ENCODE measurements around the gene NUDT6.

NUDT6 gene

DNA sequence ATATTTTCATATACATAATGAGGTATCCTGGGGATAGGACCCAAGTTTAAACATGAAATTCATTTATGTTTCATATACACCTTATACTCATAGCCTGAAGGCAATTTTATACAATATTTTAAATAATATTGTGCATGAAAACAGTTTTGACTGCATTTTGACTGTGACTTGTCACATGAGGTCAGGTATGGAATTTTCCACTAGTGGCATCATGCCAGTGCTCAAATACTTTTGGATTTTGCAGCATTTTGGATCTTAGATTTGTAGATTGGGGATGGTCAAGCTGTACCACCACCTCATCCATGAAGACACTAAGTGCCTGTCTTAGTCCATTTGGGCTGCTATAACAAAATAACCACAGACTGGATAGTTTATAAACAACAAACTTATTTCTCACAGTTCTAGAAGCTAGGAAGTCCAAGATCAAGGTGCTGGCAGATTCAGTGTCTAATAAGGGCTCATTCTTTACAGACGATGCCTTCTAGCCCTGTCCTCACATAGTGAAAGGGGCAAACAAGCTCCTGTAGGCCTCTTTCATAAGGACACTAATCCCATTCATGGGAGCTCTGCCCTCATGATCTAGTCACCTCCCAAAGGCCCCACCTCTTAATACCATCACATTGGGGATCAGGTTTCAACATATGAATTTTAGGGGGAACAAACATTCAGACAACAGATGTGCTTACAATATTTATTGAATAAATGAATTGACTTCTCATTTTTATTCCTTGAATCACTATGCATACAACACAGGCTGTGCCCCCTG, 9.4 kb downstream of the NUDT6 start:
- ATAC-seq: no peak
- no peak for TF ChIP-seq ZC3H10 (CRISPR knock-in tag; IDR thresholded peaks at IDR 0.05)
- TF ChIP-seq, protein P1, sequence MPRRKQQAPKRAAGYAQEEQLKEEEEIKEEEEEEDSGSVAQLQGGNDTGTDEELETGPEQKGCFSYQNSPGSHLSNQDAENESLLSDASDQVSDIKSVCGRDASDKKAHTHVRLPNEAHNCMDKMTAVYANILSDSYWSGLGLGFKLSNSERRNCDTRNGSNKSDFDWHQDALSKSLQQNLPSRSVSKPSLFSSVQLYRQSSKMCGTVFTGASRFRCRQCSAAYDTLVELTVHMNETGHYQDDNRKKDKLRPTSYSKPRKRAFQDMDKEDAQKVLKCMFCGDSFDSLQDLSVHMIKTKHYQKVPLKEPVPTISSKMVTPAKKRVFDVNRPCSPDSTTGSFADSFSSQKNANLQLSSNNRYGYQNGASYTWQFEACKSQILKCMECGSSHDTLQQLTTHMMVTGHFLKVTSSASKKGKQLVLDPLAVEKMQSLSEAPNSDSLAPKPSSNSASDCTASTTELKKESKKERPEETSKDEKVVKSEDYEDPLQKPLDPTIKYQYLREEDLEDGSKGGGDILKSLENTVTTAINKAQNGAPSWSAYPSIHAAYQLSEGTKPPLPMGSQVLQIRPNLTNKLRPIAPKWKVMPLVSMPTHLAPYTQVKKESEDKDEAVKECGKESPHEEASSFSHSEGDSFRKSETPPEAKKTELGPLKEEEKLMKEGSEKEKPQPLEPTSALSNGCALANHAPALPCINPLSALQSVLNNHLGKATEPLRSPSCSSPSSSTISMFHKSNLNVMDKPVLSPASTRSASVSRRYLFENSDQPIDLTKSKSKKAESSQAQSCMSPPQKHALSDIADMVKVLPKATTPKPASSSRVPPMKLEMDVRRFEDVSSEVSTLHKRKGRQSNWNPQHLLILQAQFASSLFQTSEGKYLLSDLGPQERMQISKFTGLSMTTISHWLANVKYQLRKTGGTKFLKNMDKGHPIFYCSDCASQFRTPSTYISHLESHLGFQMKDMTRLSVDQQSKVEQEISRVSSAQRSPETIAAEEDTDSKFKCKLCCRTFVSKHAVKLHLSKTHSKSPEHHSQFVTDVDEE (CRISPR knock-in tag; IDR thresholded peaks at IDR 0.05): no peak
- TF ChIP-seq ESRRG (CRISPR knock-in tag; IDR thresholded peaks at IDR 0.05): no peak
- TF ChIP-seq ZNF70 (CRISPR knock-in tag; IDR thresholded peaks at IDR 0.05): no peak
- no peak for TF ChIP-seq PPARA (CRISPR knock-in tag; IDR thresholded peaks at IDR 0.05; ENCODE audit: borderline replicate concordance)
- TF ChIP-seq, protein P2, sequence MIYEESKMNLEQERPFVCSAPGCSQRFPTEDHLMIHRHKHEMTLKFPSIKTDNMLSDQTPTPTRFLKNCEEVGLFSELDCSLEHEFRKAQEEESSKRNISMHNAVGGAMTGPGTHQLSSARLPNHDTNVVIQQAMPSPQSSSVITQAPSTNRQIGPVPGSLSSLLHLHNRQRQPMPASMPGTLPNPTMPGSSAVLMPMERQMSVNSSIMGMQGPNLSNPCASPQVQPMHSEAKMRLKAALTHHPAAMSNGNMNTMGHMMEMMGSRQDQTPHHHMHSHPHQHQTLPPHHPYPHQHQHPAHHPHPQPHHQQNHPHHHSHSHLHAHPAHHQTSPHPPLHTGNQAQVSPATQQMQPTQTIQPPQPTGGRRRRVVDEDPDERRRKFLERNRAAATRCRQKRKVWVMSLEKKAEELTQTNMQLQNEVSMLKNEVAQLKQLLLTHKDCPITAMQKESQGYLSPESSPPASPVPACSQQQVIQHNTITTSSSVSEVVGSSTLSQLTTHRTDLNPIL (CRISPR knock-in tag; IDR thresholded peaks at IDR 0.05; ENCODE audit: low read depth): no peak
- TF ChIP-seq, protein P3, sequence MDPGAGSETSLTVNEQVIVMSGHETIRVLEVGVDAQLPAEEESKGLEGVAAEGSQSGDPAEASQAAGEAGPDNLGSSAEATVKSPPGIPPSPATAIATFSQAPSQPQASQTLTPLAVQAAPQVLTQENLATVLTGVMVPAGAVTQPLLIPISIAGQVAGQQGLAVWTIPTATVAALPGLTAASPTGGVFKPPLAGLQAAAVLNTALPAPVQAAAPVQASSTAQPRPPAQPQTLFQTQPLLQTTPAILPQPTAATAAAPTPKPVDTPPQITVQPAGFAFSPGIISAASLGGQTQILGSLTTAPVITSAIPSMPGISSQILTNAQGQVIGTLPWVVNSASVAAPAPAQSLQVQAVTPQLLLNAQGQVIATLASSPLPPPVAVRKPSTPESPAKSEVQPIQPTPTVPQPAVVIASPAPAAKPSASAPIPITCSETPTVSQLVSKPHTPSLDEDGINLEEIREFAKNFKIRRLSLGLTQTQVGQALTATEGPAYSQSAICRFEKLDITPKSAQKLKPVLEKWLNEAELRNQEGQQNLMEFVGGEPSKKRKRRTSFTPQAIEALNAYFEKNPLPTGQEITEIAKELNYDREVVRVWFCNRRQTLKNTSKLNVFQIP (CRISPR knock-in tag; IDR thresholded peaks at IDR 0.05; ENCODE audit: borderline replicate concordance, low read depth): no peak
- TF ChIP-seq, protein P4, sequence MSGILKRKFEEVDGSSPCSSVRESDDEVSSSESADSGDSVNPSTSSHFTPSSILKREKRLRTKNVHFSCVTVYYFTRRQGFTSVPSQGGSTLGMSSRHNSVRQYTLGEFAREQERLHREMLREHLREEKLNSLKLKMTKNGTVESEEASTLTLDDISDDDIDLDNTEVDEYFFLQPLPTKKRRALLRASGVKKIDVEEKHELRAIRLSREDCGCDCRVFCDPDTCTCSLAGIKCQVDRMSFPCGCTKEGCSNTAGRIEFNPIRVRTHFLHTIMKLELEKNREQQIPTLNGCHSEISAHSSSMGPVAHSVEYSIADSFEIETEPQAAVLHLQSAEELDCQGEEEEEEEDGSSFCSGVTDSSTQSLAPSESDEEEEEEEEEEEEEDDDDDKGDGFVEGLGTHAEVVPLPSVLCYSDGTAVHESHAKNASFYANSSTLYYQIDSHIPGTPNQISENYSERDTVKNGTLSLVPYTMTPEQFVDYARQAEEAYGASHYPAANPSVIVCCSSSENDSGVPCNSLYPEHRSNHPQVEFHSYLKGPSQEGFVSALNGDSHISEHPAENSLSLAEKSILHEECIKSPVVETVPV (CRISPR knock-in tag; IDR thresholded peaks at IDR 0.05): no peak
- TF ChIP-seq SNAI2 (CRISPR knock-in tag; IDR thresholded peaks at IDR 0.05): no peak

DNA sequence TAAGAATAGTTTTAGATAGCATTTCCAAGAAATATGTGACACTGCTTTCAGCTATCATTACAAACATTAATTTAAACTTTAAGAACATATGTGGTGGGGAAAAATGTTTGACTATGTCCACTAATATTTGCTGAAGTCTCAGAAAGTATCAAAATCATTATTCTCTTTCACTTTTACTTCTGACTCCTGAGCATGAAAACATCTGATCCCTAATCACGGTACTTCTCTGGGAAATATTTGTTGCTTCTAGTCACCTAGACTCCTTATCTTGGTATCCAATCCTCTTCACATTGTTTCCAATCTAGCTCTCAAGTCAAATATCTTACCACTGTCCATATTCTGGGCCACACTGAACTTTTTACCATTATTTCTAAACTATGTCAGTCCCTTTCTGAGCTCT, 10.8 kb downstream of the NUDT6 start:
- ATAC-seq: no peak
- no peak for TF ChIP-seq ZFP30 (CRISPR knock-in tag; IDR thresholded peaks at IDR 0.05)
- no peak for TF ChIP-seq OSR1 (CRISPR knock-in tag; IDR thresholded peaks at IDR 0.05)
- TF ChIP-seq, protein P2 (CRISPR knock-in tag; IDR thresholded peaks at IDR 0.05; ENCODE audit: low read depth): no peak
- TF ChIP-seq, protein P3 (CRISPR knock-in tag; IDR thresholded peaks at IDR 0.05; ENCODE audit: borderline replicate concordance, low read depth): no peak
- no peak for TF ChIP-seq TCF4 (CRISPR knock-in tag; IDR thresholded peaks at IDR 0.05; ENCODE audit: borderline replicate concordance)

DNA sequence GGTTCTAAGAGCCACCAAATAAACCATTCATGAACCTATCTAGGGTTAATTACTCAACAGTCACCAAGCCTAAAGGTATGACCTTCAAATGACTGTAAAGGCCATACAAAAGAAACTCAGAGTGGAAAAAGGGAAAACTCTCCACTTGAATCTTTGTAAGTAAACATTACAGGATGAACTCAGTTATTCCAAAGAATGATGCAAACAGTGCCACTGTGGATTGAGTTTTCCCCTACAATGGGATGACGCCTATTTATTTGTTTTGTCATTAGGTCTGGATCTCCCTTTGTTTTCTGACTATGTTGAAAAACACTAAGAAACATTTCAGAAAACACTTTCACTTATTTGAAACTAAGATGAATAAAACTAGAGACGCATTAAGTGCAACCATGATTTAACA, 12.7 kb downstream of the NUDT6 start:
- no peak for ATAC-seq
- TF ChIP-seq RARB (CRISPR knock-in tag; IDR thresholded peaks at IDR 0.05): no peak
- TF ChIP-seq ZNF8 (CRISPR knock-in tag; IDR thresholded peaks at IDR 0.05): no peak
- no peak for TF ChIP-seq TCF4 (CRISPR knock-in tag; IDR thresholded peaks at IDR 0.05; ENCODE audit: borderline replicate concordance)
- TF ChIP-seq OSR1 (CRISPR knock-in tag; IDR thresholded peaks at IDR 0.05): no peak
- TF ChIP-seq GLIS3 (CRISPR knock-in tag; IDR thresholded peaks at IDR 0.05): no peak
- no peak for TF ChIP-seq CSDC2 (CRISPR knock-in tag; IDR thresholded peaks at IDR 0.05)
- TF ChIP-seq ZFP3 (CRISPR knock-in tag; IDR thresholded peaks at IDR 0.05): no peak
- no peak for TF ChIP-seq ZNF565 (CRISPR knock-in tag; conservative IDR thresholded peaks at IDR 0.05; ENCODE audit: low read depth)
- no peak for TF ChIP-seq ESRRG (CRISPR knock-in tag; IDR thresholded peaks at IDR 0.05)
- no peak for TF ChIP-seq ARNTL (CRISPR knock-in tag; IDR thresholded peaks at IDR 0.05; ENCODE audit: borderline replicate concordance, low read depth)

Measured in SK-N-SH treated with all-trans-retinoic acid at 6 μM for 48 hours (cell line).